CD4-positive, alpha-beta memory T cell (primary cell): ENCODE results near the gene ARMH3. TPM values are rescaled to one million over a fixed set of nuclear protein-coding genes. Genes with fewer than 3 reads are reported as not detected.

Experiments
- CTCF ChIA-PET: fragments of 350-600 bp; sonication (Branson Sonifier 250); formaldehyde crosslinking; loops from one replicate; lab custom pipeline; 2021; ENCODE audit warnings: inconsistent platforms; ENCODE audit not compliant: partially characterized antibody; lab: Charles Lee
- POLR2A ChIA-PET: fragments of 350-600 bp; sonication (Branson Sonifier 250); formaldehyde crosslinking; loops from one replicate; lab custom pipeline; 2021; ENCODE audit not compliant: partially characterized antibody; lab: Charles Lee
- DNase-seq, 5 donors: peaks; one replicate each; pipeline versions ENCODE4 v3.0.0 to v3.0.0-alpha.2; 2020 to 2022; ENCODE audit warnings: mixed read lengths in 1 of 5
- H3K27ac ChIP-seq: one replicate; pipeline ENCODE4 v1.7.0; 2013; ENCODE audit warnings: low read depth, low read length
- H3K27me3 ChIP-seq: 2 replicates; pipeline ENCODE4 v1.7.0; 2013; ENCODE audit warnings: mild to moderate bottlenecking, low read length, moderate library complexity; ENCODE audit not compliant: insufficient read depth
- H3K36me3 ChIP-seq: 2 replicates; pipeline ENCODE4 v1.7.0; 2013; ENCODE audit warnings: mild to moderate bottlenecking, low read length, moderate library complexity; ENCODE audit not compliant: insufficient read depth
- H3K4me1 ChIP-seq: 2 replicates; pipeline ENCODE4 v1.7.0; 2013; ENCODE audit warnings: mild to moderate bottlenecking, low read length, moderate library complexity; ENCODE audit not compliant: insufficient read depth
- H3K4me3 ChIP-seq, 2 donors: one replicate each; pipeline ENCODE4 v1.7.0; 2013; ENCODE audit warnings: low read length in 2 of 2, mild to moderate bottlenecking in 1 of 2
- H3K9me3 ChIP-seq, 2 donors: one replicate each; pipeline ENCODE4 v1.7.0; 2013; ENCODE audit warnings: low read length in 2 of 2, control low read depth in 1 of 2; ENCODE audit not compliant: control insufficient read depth in 1 of 2
- H3K27ac Mint-ChIP-seq, 7 donors: one replicate each; pipeline ENCODE4 v1.8.0; 2020 to 2021; ENCODE audit warnings: mixed read lengths in 7 of 7, mild to moderate bottlenecking in 6 of 7, inconsistent platforms in 3 of 7, moderate library complexity in 3 of 7
- H3K27me3 Mint-ChIP-seq, 2 donors: one replicate each; pipeline ENCODE4 v1.8.0; 2020 to 2021; ENCODE audit warnings: mixed read lengths in 2 of 2
- H3K36me3 Mint-ChIP-seq, 2 donors: one replicate each; pipeline ENCODE4 v1.8.0; 2020 to 2021; ENCODE audit warnings: mixed read lengths in 2 of 2, inconsistent platforms in 1 of 2, mild to moderate bottlenecking in 1 of 2
- H3K4me1 Mint-ChIP-seq, 4 donors: one replicate each; pipeline ENCODE4 v1.8.0; 2020 to 2021; ENCODE audit warnings: mixed read lengths in 4 of 4, mild to moderate bottlenecking in 1 of 4
- H3K4me3 Mint-ChIP-seq, 8 donors: one replicate each; pipeline ENCODE4 v1.8.0; 2020 to 2021; ENCODE audit warnings: mixed read lengths in 8 of 8, mild to moderate bottlenecking in 7 of 8, moderate library complexity in 6 of 8, inconsistent platforms in 3 of 8
- H3K9me3 Mint-ChIP-seq, 8 donors: one replicate each; pipeline ENCODE4 v1.8.0; 2020 to 2021; ENCODE audit warnings: mixed read lengths in 8 of 8, mild to moderate bottlenecking in 5 of 8, inconsistent platforms in 3 of 8, moderate library complexity in 1 of 8
- intact Hi-C: fragments of 100-400 bp; cut with micrococcal nuclease; formaldehyde crosslinking; loops from one replicate; pipeline ENCODE4 v1.15.1; 2023
- polyA plus RNA-seq, 2 donors: library from polyadenylated mRNA; unstranded; fragments of 300-500 nt; fragmentation: Illumina TruSeq; gene quantifications; one replicate each; pipeline ENCODE4 v1.2.3, GENCODE V29; 2021
- total RNA-seq, 2 experiments: library from RNA; stranded (reverse); gene quantifications; one replicate each; pipeline ENCODE4 v1.2.3, GENCODE V29; 2021

ARMH3 gene, protein sequence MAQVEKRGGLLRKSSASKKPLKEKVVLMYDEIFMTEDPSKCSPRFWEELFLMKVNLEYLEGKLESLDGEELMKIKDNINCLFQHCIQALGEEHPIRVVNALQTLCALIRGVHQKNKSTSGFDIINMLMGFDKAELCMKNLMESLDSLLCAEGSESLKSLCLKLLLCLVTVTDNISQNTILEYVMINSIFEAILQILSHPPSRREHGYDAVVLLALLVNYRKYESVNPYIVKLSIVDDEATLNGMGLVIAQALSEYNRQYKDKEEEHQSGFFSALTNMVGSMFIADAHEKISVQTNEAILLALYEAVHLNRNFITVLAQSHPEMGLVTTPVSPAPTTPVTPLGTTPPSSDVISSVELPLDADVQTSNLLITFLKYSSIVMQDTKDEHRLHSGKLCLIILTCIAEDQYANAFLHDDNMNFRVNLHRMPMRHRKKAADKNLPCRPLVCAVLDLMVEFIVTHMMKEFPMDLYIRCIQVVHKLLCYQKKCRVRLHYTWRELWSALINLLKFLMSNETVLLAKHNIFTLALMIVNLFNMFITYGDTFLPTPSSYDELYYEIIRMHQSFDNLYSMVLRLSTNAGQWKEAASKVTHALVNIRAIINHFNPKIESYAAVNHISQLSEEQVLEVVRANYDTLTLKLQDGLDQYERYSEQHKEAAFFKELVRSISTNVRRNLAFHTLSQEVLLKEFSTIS
- total RNA-seq, result 10 to 100 TPM; 31.4 to 31.8 TPM
- polyA plus RNA-seq, result 10 to 100 TPM; 21.9 to 28.7 TPM

DNA sequence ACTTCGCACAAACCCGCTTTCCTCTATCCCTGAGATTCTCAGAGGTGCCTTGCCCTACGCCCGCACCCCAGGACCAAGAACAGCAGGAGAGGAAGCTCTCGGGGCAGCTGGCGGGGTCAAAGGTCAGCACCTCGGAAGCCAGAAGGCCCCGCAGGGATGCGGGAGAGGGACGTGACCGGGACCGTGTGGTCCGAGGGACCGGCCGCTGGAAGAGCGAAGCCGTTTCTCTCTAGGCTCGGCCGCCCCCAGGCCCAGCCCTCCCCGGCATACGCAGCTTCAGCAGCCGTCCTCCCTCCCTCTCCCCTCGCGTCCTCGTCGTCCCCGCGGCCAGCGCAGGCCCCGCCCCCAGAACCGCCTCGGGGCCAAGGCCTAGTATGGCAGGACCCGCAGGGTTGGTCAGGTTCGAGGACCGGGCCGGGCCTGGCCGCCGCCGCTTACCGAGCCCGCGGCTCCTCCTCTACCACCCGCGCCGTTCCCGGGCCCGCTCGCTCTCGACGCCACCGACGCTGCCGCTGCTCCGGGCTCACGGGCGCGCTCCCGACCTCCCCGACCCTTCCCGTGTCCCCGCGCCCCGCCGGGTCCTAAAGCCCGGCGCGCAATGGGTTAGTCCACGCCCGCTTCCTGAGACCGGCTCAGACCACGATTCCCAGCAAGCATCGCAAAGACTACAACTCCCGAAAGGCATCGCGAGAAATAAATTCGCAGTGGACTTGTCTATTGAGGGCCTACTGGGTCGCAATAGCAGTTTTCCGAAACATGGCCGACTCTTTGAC, at the start of gene ARMH3:
Gene ARMH3, minus strand, starts transcription at position 527 of the 773 bp plus-strand sequence. CDS start 16,059 bp downstream, outside the sequence.
- CTCF ChIA-PET, result interaction anchor here (0.8 to 4.6 kb wide), 7 partner anchors 11 to 528 kb away, joined by 3 to 21 read pairs (median 4); no protein-coding TSS in a partner anchor

GRCh38 chr10:102102421-102102820, 46.4 kb upstream of the ARMH3 start:
- Mint-ChIP-seq H3K27ac (peak overlapping the region in 2 of 7 donors; percentile 8 to 65), H3K27me3 (no peaks in the 10 kb centered on the region), H3K9me3 (no peaks in the 10 kb centered on the region), H3K4me3 (no peak overlapping the region), H3K4me1 (peaks cover 11 to 21% (median 14%) of the 10 kb centered on the region in 4 donors), H3K36me3 (peaks cover 3 to 29% of the 10 kb centered on the region in 2 donors)
- Histone ChIP-seq H3K36me3 (no peaks in the 10 kb centered on the region), H3K9me3 (no peaks in the 10 kb centered on the region), H3K27ac (no peak overlapping the region), H3K27me3 (no peaks in the 10 kb centered on the region), H3K4me3 (no peak overlapping the region), H3K4me1 (peaks cover 16% of the 10 kb centered on the region)
- DNase-seq, result no peak
- CTCF ChIA-PET, result interaction anchor here (1.0 to 4.0 kb wide), 4 partner anchors 10 to 261 kb away, joined by 3 to 24 read pairs (median 8); no protein-coding TSS in a partner anchor
- POLR2A ChIA-PET, result interaction anchor here (1.2 to 2.0 kb wide), 2 partner anchors 11 to 30 kb away, joined by 5 to 7 read pairs; partner anchors contain the start of gene PPRC1
- intact Hi-C loops, result no loop called here

More for the DNA sequence above, at the start of gene ARMH3:
- H3K9me3 ChIP-seq, result no peaks in the 10 kb centered on the region
- H3K4me1 Mint-ChIP-seq, result peaks cover 31 to 54% (median 42%) of the 10 kb centered on the region in 4 donors
- H3K4me3 ChIP-seq, result peak within 1 kb of the TSS; percentile 89 to 99
- H3K27ac ChIP-seq, result peak within 1 kb of the TSS; percentile 88
- DNase-seq, result peak; percentile 89 to 92 (median 90)
- POLR2A ChIA-PET, result interaction anchor here (0.8 to 3.4 kb wide), 14 partner anchors 11 to 658 kb away, joined by 3 to 49 read pairs (median 4); partner anchors contain the start of genes ACTR1A, HPS6, NOLC1 and OGA
- H3K4me1 ChIP-seq, result peaks cover 51% of the 10 kb centered on the region
- intact Hi-C loops, result loop anchor here (1.0 to 5.0 kb wide), 7 partner anchors 9 to 704 kb away; partner anchors contain the start of genes ACTR1A, BTRC, HPS6 and OGA
- peak within 1 kb of the TSS; percentile 95 to 98 (median 96) for H3K4me3 Mint-ChIP-seq
- H3K27me3 ChIP-seq, result no peaks in the 10 kb centered on the region
- no peaks in the 10 kb centered on the region for H3K36me3 ChIP-seq
- H3K27ac Mint-ChIP-seq, result peak within 1 kb of the TSS; percentile 94 to 99 (median 97)
- peaks cover 0 to 7% of the 10 kb centered on the region in 2 donors for H3K36me3 Mint-ChIP-seq
- H3K27me3 Mint-ChIP-seq, result no peaks in the 10 kb centered on the region
- H3K9me3 Mint-ChIP-seq, result no peaks in the 10 kb centered on the region

- Histone ChIP-seq H3K4me3 (no peak overlapping the region), H3K9me3 (no peaks in the 10 kb centered on the region), H3K4me1 (peaks cover 16% of the 10 kb centered on the region), H3K27ac (no peak overlapping the region), H3K27me3 (no peaks in the 10 kb centered on the region), H3K36me3 (no peaks in the 10 kb centered on the region)
- Mint-ChIP-seq H3K9me3 (no peaks in the 10 kb centered on the region), H3K4me3 (no peak overlapping the region), H3K27me3 (no peaks in the 10 kb centered on the region), H3K4me1 (peaks cover 10 to 18% (median 12%) of the 10 kb centered on the region in 4 donors), H3K36me3 (peaks cover 0 to 25% of the 10 kb centered on the region in 2 donors), H3K27ac (no peak overlapping the region)
- POLR2A ChIA-PET, result interaction anchor here (1.4 kb wide), 1 partner anchor 10 kb away, joined by 3 read pairs; no protein-coding TSS in a partner anchor
- CTCF ChIA-PET, result interaction anchor here (0.7 to 4.0 kb wide), 5 partner anchors 12 to 260 kb away, joined by 4 to 24 read pairs (median 5); no protein-coding TSS in a partner anchor
- intact Hi-C loops, result no loop called here
- no peak for DNase-seq
These were observed 45.2 kb upstream of the ARMH3 start for GRCh38 chr10:102101152-102101551.

GRCh38 chr10:102096449-102096848, 40.5 kb upstream of the ARMH3 start:
- no peak overlapping the region for H3K27ac ChIP-seq
- peaks cover 4 to 13% of the 10 kb centered on the region in 2 donors for H3K36me3 Mint-ChIP-seq
- no peak for DNase-seq
- H3K27me3 Mint-ChIP-seq, result no peaks in the 10 kb centered on the region
- POLR2A ChIA-PET, result no interaction called here
- H3K9me3 Mint-ChIP-seq, result no peaks in the 10 kb centered on the region
- no peaks in the 10 kb centered on the region for H3K9me3 ChIP-seq
- intact Hi-C loops, result no loop called here
- H3K27me3 ChIP-seq, result no peaks in the 10 kb centered on the region
- H3K4me3 ChIP-seq, result no peak overlapping the region
- CTCF ChIA-PET, result no interaction called here
- no peaks in the 10 kb centered on the region for H3K36me3 ChIP-seq
- peaks cover 0 to 2% (median 0%) of the 10 kb centered on the region in 4 donors for H3K4me1 Mint-ChIP-seq
- H3K4me1 ChIP-seq, result no peaks in the 10 kb centered on the region
- H3K4me3 Mint-ChIP-seq, result no peak overlapping the region
- H3K27ac Mint-ChIP-seq, result no peak overlapping the region

DNA sequence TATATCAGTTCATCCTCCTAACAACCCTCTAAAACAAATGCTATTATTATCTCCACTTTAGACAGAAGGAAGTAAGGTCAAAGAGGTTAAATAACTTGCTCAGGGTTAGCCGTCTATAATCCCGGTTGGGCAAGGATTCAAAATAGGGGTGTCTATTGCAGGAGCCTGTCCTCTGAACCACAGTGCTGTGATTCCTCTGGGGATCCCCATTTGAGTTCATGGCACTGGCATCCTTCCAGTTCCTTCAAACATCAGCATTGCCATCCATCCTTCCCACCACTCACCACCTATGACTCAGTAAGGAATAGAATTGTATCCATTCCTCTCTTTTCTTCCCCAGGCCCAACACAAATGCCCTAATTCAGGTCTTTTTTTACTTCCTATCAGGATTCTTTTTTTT, 34.8 kb upstream of the ARMH3 start:
- intact Hi-C loops, result no loop called here
- no peak overlapping the region for H3K27ac ChIP-seq
- DNase-seq, result no peak
- Mint-ChIP-seq H3K4me3 (no peak overlapping the region), H3K4me1 (peaks cover 0 to 2% (median 0%) of the 10 kb centered on the region in 4 donors), H3K27me3 (no peaks in the 10 kb centered on the region), H3K9me3 (no peaks in the 10 kb centered on the region), H3K27ac (peak overlapping the region in 3 of 7 donors; percentile 3 to 75 (median 9)), H3K36me3 (peaks cover 8 to 10% of the 10 kb centered on the region in 2 donors)
- POLR2A ChIA-PET, result no interaction called here
- no peaks in the 10 kb centered on the region for H3K4me1 ChIP-seq
- H3K36me3 ChIP-seq, result no peaks in the 10 kb centered on the region
- no peak overlapping the region for H3K4me3 ChIP-seq
- H3K27me3 ChIP-seq, result no peaks in the 10 kb centered on the region
- CTCF ChIA-PET, result no interaction called here
- no peaks in the 10 kb centered on the region for H3K9me3 ChIP-seq

DNA sequence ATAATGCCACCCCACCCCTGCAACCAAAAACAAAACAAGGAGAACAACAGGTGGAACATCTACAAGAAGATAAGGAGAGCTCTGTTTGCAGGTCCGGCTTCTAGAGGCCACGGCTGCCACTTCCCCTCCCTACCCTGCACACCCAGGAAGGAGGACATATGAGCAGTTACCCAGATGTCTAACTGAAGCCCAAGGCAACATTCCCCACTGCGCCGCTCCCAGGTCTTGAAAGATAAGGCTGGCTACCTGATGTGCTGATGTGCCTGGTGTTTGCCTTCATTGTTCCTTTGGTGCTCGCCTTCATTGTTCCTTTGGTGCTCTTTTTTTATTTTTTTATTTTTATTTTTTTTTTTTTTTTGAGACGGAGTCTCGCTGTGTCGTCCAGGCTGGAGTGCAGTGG, 30.2 kb upstream of the ARMH3 start:
- ChIA-PET CTCF (interaction anchor here (3.2 kb wide), 1 partner anchor 13 kb away, joined by 11 read pairs; no protein-coding TSS in a partner anchor), POLR2A (interaction anchor here (1.0 kb wide), 1 partner anchor 18 kb away, joined by 3 read pairs; no protein-coding TSS in a partner anchor)
- Histone ChIP-seq H3K4me1 (no peaks in the 10 kb centered on the region), H3K9me3 (no peaks in the 10 kb centered on the region), H3K27me3 (no peaks in the 10 kb centered on the region), H3K36me3 (no peaks in the 10 kb centered on the region), H3K4me3 (no peak overlapping the region), H3K27ac (no peak overlapping the region)
- no peaks in the 10 kb centered on the region for H3K27me3 Mint-ChIP-seq
- no peaks in the 10 kb centered on the region for H3K9me3 Mint-ChIP-seq
- H3K4me1 Mint-ChIP-seq, result no peaks in the 10 kb centered on the region
- no peak overlapping the region for H3K27ac Mint-ChIP-seq
- H3K36me3 Mint-ChIP-seq, result peaks cover 6% of the 10 kb centered on the region in 2 donors
- intact Hi-C loops, result no loop called here
- H3K4me3 Mint-ChIP-seq, result no peak overlapping the region
- DNase-seq, result no peak
